Natural killer cell (primary cell): ENCODE data around the gene SAA4. TPM values are rescaled to one million over a fixed set of nuclear protein-coding genes. Genes with fewer than 3 reads are reported as not detected.
"Not testable (repeated sequence)": the region's sequence is repeated elsewhere in the genome, so short reads cannot be mapped to it uniquely, and the experiment has no call there.

Source experiments
- ATAC-seq, 3 donors: fragments of 150-1000 bp in 2 of 3; fragments of 200-7000 bp in 1 of 3; cut with Tn5 transposase; 1 replicate in 1 of 3; 2 replicates in 2 of 3; pipeline ENCODE4 v1.10.0; 2021; ENCODE audit warnings: mild to moderate bottlenecking in 2 of 3, moderate library complexity in 2 of 3
- DNase-seq, 2 donors: peaks; one replicate each; pipeline versions ENCODE4 v3.0.0 to v3.0.0-alpha.2; 2013 to 2021; ENCODE audit warnings: mixed read lengths in 1 of 2
- H3K27ac ChIP-seq: one replicate; pipeline ENCODE4 v1.5.1; 2013; ENCODE audit warnings: mild to moderate bottlenecking, low read length
- H3K27me3 ChIP-seq: one replicate; pipeline ENCODE4 v1.6.1; 2013; ENCODE audit warnings: low read length; ENCODE audit not compliant: control insufficient read depth, insufficient read depth
- H3K36me3 ChIP-seq: one replicate; pipeline ENCODE4 v1.6.1; 2013; ENCODE audit warnings: low read length; ENCODE audit not compliant: control insufficient read depth, insufficient read depth
- H3K4me1 ChIP-seq: one replicate; pipeline ENCODE4 v1.6.1; 2013; ENCODE audit warnings: low read length; ENCODE audit not compliant: control insufficient read depth, insufficient read depth
- H3K4me3 ChIP-seq: one replicate; pipeline ENCODE4 v1.5.1; 2013; ENCODE audit warnings: low read length
- H3K9me3 ChIP-seq: one replicate; pipeline ENCODE4 v1.6.1; 2013; ENCODE audit warnings: low read length; ENCODE audit not compliant: control insufficient read depth, insufficient read depth
- H3K27ac Mint-ChIP-seq, 2 donors: one replicate each; pipeline ENCODE4 v1.8.0; 2022; ENCODE audit warnings: mild to moderate bottlenecking in 2 of 2, mixed read lengths in 2 of 2, moderate library complexity in 1 of 2
- H3K27me3 Mint-ChIP-seq, 2 donors: one replicate each; pipeline ENCODE4 v1.8.0; 2022; ENCODE audit warnings: low read depth in 2 of 2, mixed read lengths in 2 of 2
- H3K36me3 Mint-ChIP-seq: one replicate; pipeline ENCODE4 v1.8.0; 2022; ENCODE audit warnings: mixed read lengths
- H3K4me1 Mint-ChIP-seq, 2 donors: one replicate each; pipeline ENCODE4 v1.8.0; 2022; ENCODE audit warnings: mixed read lengths in 2 of 2
- H3K4me3 Mint-ChIP-seq: one replicate; pipeline ENCODE4 v1.8.0; 2022; ENCODE audit warnings: mild to moderate bottlenecking, moderate library complexity, mixed read lengths
- H3K9me3 Mint-ChIP-seq, 2 donors: one replicate each; pipeline ENCODE4 v1.8.0; 2022; ENCODE audit warnings: mixed read lengths in 2 of 2
- WGBS: methylation state at CpG from one replicate; pipeline ENCODE4 v1.1.7; 2013; ENCODE audit warnings: missing lambda C conversion rate; ENCODE audit not compliant: insufficient coverage; 5-methylcytosine and 5-hydroxymethylcytosine counted together
- intact Hi-C: fragments of 100-400 bp; cut with micrococcal nuclease; formaldehyde crosslinking; loops from one replicate; pipeline ENCODE4 v1.14.2; 2022
- total RNA-seq, 4 donors: library from RNA; stranded (reverse); fragments of 120-200 nt in 1 of 4; gene quantifications; one replicate each; pipeline versions ENCODE4 v1.2.3 to v1.2.4, GENCODE V29; 2013 to 2022
- TF ChIP-seq, protein P1 (sequence below): fragments of 200-600 bp; IDR thresholded peaks from one replicate; pipeline ENCODE4 v1.8.0; 2022; ENCODE audit warnings: antibody characterized with exemption

The SAA4 gene
- total RNA-seq, 3 donors from 2014 or later (not counting 1 experiment from before 2014, with no cell fraction given) = 0.54 TPM; not detected in 2

DNA sequence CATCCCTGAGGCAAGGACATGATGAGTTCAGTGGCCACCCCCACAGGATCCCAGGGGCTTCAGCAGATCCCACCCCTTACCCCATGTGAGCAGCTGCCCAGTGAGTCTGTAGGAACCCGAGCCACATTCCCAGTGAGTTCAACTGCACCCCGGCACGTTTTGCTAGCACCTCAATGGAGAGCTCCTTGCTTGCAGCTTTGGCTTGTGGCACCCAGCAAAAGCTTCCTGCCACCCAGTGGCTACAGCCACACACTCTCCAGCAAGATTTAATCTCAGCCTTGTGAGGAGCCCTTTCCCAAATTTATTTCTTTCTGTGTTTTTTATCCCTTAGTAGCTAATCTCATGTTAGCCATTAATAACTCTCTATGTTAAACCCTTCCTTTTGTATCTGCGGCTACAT is 33.5 kb upstream of the SAA4 start:
- Histone ChIP-seq H3K27me3 (no peaks in the 10 kb centered on the region), H3K9me3 (no peaks in the 10 kb centered on the region), H3K4me1 (peaks cover 3% of the 10 kb centered on the region), H3K27ac (no peak overlapping the region), H3K4me3 (no peak overlapping the region), H3K36me3 (no peaks in the 10 kb centered on the region)
- no peak for ATAC-seq
- H3K4me1 Mint-ChIP-seq = no peaks in the 10 kb centered on the region
- DNase-seq = no peak
- H3K9me3 Mint-ChIP-seq = no peaks in the 10 kb centered on the region
- WGBS = 83% methylated on average over 4 of the region's 4 CpGs
- TF ChIP-seq, protein P1, sequence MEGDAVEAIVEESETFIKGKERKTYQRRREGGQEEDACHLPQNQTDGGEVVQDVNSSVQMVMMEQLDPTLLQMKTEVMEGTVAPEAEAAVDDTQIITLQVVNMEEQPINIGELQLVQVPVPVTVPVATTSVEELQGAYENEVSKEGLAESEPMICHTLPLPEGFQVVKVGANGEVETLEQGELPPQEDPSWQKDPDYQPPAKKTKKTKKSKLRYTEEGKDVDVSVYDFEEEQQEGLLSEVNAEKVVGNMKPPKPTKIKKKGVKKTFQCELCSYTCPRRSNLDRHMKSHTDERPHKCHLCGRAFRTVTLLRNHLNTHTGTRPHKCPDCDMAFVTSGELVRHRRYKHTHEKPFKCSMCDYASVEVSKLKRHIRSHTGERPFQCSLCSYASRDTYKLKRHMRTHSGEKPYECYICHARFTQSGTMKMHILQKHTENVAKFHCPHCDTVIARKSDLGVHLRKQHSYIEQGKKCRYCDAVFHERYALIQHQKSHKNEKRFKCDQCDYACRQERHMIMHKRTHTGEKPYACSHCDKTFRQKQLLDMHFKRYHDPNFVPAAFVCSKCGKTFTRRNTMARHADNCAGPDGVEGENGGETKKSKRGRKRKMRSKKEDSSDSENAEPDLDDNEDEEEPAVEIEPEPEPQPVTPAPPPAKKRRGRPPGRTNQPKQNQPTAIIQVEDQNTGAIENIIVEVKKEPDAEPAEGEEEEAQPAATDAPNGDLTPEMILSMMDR = no peak
- no peak overlapping the region for H3K27ac Mint-ChIP-seq
- H3K4me3 Mint-ChIP-seq = no peak overlapping the region
- H3K36me3 Mint-ChIP-seq = no peaks in the 10 kb centered on the region
- no peaks in the 10 kb centered on the region for H3K27me3 Mint-ChIP-seq
- intact Hi-C loops = no loop called here

DNA sequence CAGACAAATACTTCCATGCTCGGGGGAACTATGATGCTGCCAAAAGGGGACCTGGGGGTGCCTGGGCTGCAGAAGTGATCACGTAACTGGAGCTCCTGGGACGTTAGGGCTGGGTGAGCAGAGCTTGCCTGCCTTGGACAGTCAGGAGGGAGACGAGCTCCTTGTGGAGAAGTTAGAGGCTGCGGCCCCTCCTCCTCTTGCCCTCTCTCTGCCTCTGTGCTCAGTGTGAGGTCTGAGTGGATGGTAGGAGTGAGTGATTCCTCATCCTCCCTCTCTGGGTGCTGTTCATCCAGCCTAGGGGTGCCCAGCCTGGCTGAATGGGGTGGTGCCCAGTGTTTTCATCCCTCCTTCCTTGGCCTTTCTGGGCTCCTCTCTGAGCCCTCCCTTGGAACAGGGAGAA is 32.6 kb upstream of the SAA4 start:
- H3K4me3 ChIP-seq, H3K27me3 ChIP-seq, H3K4me3 Mint-ChIP-seq, intact Hi-C loops, H3K36me3 Mint-ChIP-seq, H3K27ac ChIP-seq, H3K4me1 ChIP-seq, DNase-seq, H3K27me3 Mint-ChIP-seq, H3K9me3 Mint-ChIP-seq, H3K4me1 Mint-ChIP-seq, H3K27ac Mint-ChIP-seq, ATAC-seq, H3K9me3 ChIP-seq, H3K36me3 ChIP-seq: not testable (repeated sequence)
- no CpG with 5 or more reads among the region's 5 CpGs for WGBS

DNA sequence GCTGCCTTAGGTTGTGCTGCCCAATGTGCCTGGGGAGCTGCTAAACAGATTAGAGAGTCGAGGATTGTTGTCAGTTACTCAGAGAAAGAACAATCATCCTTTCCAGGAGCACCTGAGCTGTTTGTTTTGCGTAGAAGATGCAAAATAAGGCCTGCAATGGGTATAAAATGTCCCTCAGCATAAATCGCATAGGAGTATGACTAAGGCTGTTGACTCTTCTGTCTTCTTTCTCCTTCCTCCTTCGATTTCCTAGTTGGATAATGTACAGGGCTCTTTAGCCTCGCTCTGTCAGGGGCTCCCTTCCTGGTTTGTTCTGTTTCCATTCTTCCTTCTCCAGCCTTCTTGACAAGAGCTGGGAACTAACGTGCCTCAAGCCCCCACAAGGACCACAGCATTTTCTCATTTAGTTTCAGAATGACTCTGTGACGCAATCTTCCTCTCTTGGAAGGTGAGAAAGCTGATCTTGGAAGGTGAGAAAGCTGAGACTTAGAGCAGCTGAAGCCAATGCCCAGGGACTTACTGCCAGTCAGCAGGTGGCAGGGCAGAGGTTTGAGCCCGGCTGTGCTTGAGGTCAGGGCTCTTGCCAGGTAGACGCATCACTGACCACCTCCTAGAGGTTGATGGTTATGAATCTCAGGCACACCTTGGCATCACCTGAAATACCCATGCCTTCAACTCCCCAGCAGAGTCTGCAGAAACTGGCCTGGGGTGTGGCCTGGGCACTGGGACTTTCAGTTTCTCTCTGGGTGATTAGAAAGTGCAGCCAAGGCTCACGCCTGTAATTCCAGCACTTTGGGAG is 30.9 kb upstream of the SAA4 start:
- H3K4me3 Mint-ChIP-seq, DNase-seq, H3K27ac Mint-ChIP-seq, H3K9me3 ChIP-seq, H3K36me3 ChIP-seq, H3K4me1 ChIP-seq, H3K9me3 Mint-ChIP-seq, H3K4me1 Mint-ChIP-seq, H3K27me3 Mint-ChIP-seq, intact Hi-C loops, H3K27me3 ChIP-seq, H3K36me3 Mint-ChIP-seq, H3K4me3 ChIP-seq: not testable (repeated sequence)
- peak in 2 of 3 donors; percentile 44 to 48 for ATAC-seq
- WGBS = 78% methylated on average over 4 of the region's 10 CpGs
- H3K27ac ChIP-seq = peak overlapping the region; percentile 51

DNA sequence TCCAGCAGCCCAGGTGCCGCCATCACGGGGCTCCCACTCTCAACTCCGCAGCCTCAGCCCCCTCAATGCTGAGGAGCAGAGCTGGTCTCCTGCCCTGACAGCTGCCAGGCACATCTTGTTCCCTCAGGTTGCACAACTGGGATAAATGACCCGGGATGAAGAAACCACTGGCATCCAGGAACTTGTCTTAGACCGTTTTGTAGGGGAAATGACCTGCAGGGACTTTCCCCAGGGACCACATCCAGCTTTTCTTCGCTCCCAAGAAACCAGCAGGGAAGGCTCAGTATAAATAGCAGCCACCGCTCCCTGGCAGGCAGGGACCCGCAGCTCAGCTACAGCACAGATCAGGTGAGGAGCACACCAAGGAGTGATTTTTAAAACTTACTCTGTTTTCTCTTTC is 29.3 kb upstream of the SAA4 start, which contains the start of gene SAA1:
Gene SAA1 (plus strand): TSS at position 316 of the 400 bp plus-strand sequence. CDS start 624 bp downstream, outside the sequence.
- Histone ChIP-seq H3K9me3 (no peaks in the 10 kb centered on the region), H3K4me3 (no peak within 1 kb of the TSS), H3K27me3 (no peaks in the 10 kb centered on the region), H3K27ac (no peak within 1 kb of the TSS), H3K4me1 (peaks cover 3% of the 10 kb centered on the region), H3K36me3 (no peaks in the 10 kb centered on the region)
- H3K27ac Mint-ChIP-seq = no peak within 1 kb of the TSS
- no peaks in the 10 kb centered on the region for H3K9me3 Mint-ChIP-seq
- WGBS = 80% methylated on average over 7 of the region's 8 CpGs
- TF ChIP-seq, protein P1 = no peak
- H3K36me3 Mint-ChIP-seq = no peaks in the 10 kb centered on the region
- no peak within 1 kb of the TSS for H3K4me3 Mint-ChIP-seq
- ATAC-seq (no peak), DNase-seq (no peak)
- intact Hi-C loops = no loop called here
- H3K4me1 Mint-ChIP-seq = peaks cover 0 to 5% of the 10 kb centered on the region in 2 donors
- peaks cover 0 to 3% of the 10 kb centered on the region in 2 donors for H3K27me3 Mint-ChIP-seq
